ENCODE measurements around the gene PCDHGB7. TPM values are rescaled to one million over a fixed set of nuclear protein-coding genes. Genes with fewer than 3 reads are reported as not detected.
A peak's percentile ranks its signal among the peaks of the same experiment; 100 is the strongest.
"Not testable (repeated sequence)": the region's sequence is repeated elsewhere in the genome, so short reads cannot be mapped to it uniquely, and the experiment has no call there.

The PCDHGB7 gene
- total and polyA plus RNA-seq, 2 donors (not counting 1 experiment from before 2014, with no cell fraction given), result 0.12 to 2.2 TPM

DNA sequence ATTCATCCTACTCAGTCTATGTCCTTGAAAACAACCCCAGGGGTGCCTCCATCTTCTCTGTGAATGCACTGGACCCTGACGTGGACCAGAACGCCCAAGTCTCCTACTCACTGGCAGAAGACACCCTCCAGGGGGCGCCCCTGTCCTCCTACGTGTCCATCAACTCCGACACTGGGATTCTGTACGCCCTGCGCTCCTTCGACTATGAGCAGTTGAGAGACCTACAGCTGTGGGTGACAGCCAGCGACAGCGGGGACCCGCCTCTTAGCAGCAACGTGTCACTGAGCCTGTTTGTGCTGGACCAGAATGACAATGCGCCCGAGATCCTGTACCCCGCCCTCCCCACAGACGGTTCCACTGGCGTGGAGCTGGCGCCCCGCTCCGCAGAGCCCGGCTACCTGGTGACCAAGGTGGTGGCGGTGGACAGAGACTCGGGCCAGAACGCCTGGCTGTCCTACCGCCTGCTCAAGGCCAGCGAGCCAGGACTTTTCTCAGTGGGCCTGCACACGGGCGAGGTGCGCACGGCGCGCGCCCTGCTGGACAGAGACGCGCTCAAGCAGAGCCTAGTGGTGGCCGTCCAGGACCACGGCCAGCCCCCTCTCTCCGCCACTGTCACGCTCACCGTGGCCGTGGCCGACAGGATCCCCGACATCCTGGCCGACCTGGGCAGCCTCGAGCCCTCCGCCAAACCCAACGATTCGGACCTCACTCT lies 41.9 kb upstream of the PCDHGB7 start:
- H3K4me2 ChIP-seq (replicated peaks; ENCODE audit: low read depth, low read length, poor library complexity, severe bottlenecking); ATAC-seq (ENCODE audit: low read depth); H3K4me1 Mint-ChIP-seq; H3K4me3 Mint-ChIP-seq; H3K79me2 ChIP-seq (ENCODE audit: control insufficient read depth, insufficient read depth, low read length); POLR2A ChIA-PET; H3K27ac ChIP-seq (ENCODE audit: low read length in 2 of 2); H3K36me3 ChIP-seq (replicated peaks in 1 of 2; ENCODE audit: control extremely low read depth in 1 of 2, control insufficient read depth in 1 of 2, extremely low read depth in 1 of 2, insufficient read depth in 2 of 2, low read length in 1 of 2); H2AFZ ChIP-seq (ENCODE audit: insufficient read depth, low read depth, low read length, poor library complexity, severe bottlenecking); H3K9ac ChIP-seq (ENCODE audit: low read length); intact Hi-C loops (cut with micrococcal nuclease); H4K20me1 ChIP-seq (ENCODE audit: control insufficient read depth, insufficient read depth, low read length, poor library complexity, severe bottlenecking); DNase-seq; H3K4me3 ChIP-seq (ENCODE audit: control extremely low read depth in 1 of 5, extremely low read depth in 1 of 5, insufficient read depth in 1 of 5, low read depth in 2 of 5, low read length in 4 of 5); H3K4me1 ChIP-seq (ENCODE audit: control insufficient read depth in 2 of 2, insufficient read depth in 2 of 2, low read length in 2 of 2); H3K27ac Mint-ChIP-seq: not testable (repeated sequence)
- 56% methylated on average over 33 of the region's 48 CpGs for WGBS (ENCODE audit: insufficient coverage)
- Mint-ChIP-seq H3K27me3 (peaks cover 44% of the 10 kb centered on the region), H3K9me3 (ENCODE audit: insufficient read depth) (peaks cover 12% of the 10 kb centered on the region)
- Histone ChIP-seq H3K27me3 (replicated peaks in 1 of 4; ENCODE audit: control extremely low read depth in 1 of 4, control insufficient read depth in 3 of 4, insufficient read depth in 4 of 4, low read length in 3 of 4) (peaks cover 0 to 55% (median 30%) of the 10 kb centered on the region in 4 experiments), H3K9me3 (ENCODE audit: control extremely low read depth in 1 of 3, control insufficient read depth in 2 of 3, insufficient read depth in 1 of 3, low read length in 2 of 3) (peaks cover 0 to 58% (median 46%) of the 10 kb centered on the region in 3 donors)
- CTCF ChIA-PET, result interaction anchor here (1.4 to 2.0 kb wide), 2 partner anchors 32 to 188 kb away, joined by 4 to 5 read pairs; partner anchors contain the start of gene PCDHGB6

DNA sequence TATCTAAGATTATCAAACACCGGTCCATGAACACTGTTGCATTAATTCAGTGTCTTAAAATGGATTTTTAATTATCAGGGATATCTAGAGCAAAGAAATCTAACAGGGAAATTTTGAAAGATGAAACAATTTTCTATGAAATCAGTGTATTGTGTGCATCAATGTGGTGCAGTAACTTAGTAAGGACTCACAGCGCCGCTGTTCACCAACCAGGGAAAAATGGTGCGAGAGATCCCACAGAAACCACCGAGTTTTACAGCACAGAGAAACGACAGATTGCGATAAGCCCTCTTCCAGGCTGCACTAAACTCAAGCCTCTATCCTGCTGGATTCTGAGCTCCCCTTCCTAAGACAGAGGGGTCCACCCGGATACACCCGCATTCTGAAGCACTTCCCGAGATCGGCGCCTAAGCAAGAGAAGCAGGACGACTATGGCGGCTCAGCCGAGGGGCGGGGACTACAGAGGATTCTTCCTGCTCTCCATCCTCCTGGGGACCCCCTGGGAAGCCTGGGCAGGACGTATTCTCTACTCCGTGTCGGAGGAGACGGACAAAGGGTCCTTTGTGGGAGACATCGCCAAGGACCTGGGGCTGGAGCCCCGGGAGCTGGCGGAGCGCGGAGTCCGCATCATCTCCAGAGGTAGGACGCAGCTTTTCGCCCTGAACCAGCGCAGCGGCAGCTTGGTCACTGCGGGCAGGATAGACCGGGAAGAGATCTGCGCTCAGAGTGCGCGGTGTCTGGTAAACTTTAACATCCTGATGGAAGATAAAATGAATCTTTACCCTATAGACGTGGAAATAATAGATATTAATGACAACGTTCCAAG lies 34.8 kb upstream of the PCDHGB7 start, which contains the start of gene PCDHGA7:
PCDHGA7 (plus strand) TSS at position 274 of the 826 bp plus-strand sequence; CDS start at position 432, 158 bp downstream.
- TF ChIP-seq CTCF (IDR thresholded peaks at IDR 0.05), result no peak
- Histone ChIP-seq H3K36me3 (replicated peaks in 1 of 2; ENCODE audit: control extremely low read depth in 1 of 2, control insufficient read depth in 1 of 2, extremely low read depth in 1 of 2, insufficient read depth in 2 of 2, low read length in 1 of 2) (no peaks in the 10 kb centered on the region), H3K4me1 (ENCODE audit: control insufficient read depth in 2 of 2, insufficient read depth in 2 of 2, low read length in 2 of 2) (no peaks in the 10 kb centered on the region), H2AFZ (ENCODE audit: insufficient read depth, low read depth, low read length, poor library complexity, severe bottlenecking) (no peak within 1 kb of the TSS), H3K4me3 (ENCODE audit: control extremely low read depth in 1 of 5, extremely low read depth in 1 of 5, insufficient read depth in 1 of 5, low read depth in 2 of 5, low read length in 4 of 5) (peak within 1 kb of the TSS in 3 of 5 experiments; percentile 1 to 36 (median 24)), H3K4me2 (replicated peaks; ENCODE audit: low read depth, low read length, poor library complexity, severe bottlenecking) (peak within 1 kb of the TSS; percentile 25), H3K9ac (ENCODE audit: low read length) (no peak within 1 kb of the TSS), H3K9me3 (ENCODE audit: control extremely low read depth in 1 of 3, control insufficient read depth in 2 of 3, insufficient read depth in 1 of 3, low read length in 2 of 3) (peaks cover 5 to 37% (median 25%) of the 10 kb centered on the region in 3 donors), H4K20me1 (ENCODE audit: control insufficient read depth, insufficient read depth, low read length, poor library complexity, severe bottlenecking) (no peaks in the 10 kb centered on the region), H3K27me3 (replicated peaks in 1 of 4; ENCODE audit: control extremely low read depth in 1 of 4, control insufficient read depth in 3 of 4, insufficient read depth in 4 of 4, low read length in 3 of 4) (peaks cover 0 to 43% (median 28%) of the 10 kb centered on the region in 4 experiments), H3K79me2 (ENCODE audit: control insufficient read depth, insufficient read depth, low read length) (no peaks in the 10 kb centered on the region), H3K27ac (ENCODE audit: low read length in 2 of 2) (no peak within 1 kb of the TSS)
- no peak for ATAC-seq (ENCODE audit: low read depth)
- POLR2A ChIA-PET, result no interaction called here
- H3K27ac Mint-ChIP-seq, result no peak within 1 kb of the TSS
- intact Hi-C loops (cut with micrococcal nuclease), result no loop called here
- H3K4me1 Mint-ChIP-seq, result peaks cover 3% of the 10 kb centered on the region
- peaks cover 58% of the 10 kb centered on the region for H3K27me3 Mint-ChIP-seq
- H3K9me3 Mint-ChIP-seq (ENCODE audit: insufficient read depth), result peaks cover 7% of the 10 kb centered on the region
- CTCF ChIA-PET, result no interaction called here
- WGBS (ENCODE audit: insufficient coverage), result 22% methylated on average over 29 of the region's 37 CpGs
- no peak for DNase-seq
- peak within 1 kb of the TSS; percentile 81 for H3K4me3 Mint-ChIP-seq

All from B cell (primary cell).